BE2C (cell line): ENCODE results near the gene NEK8.
A peak's percentile ranks its signal among the peaks of the same experiment; 100 is the strongest.

ENCODE experiments used
- DNase-seq: peaks from one replicate; pipeline ENCODE4 v3.0.0-alpha.2; 2020
- H3K27me3 ChIP-seq: fragments of 250-450 bp; sonication (Bioruptor Pico); 2 replicates; pipeline ENCODE4 v1.5.1; 2020; ENCODE audit warnings: mild to moderate bottlenecking
- H3K36me3 ChIP-seq: fragments of 250-450 bp; sonication (Bioruptor Pico); 2 replicates; pipeline ENCODE4 v1.5.1; 2020; ENCODE audit warnings: mild to moderate bottlenecking
- H3K4me1 ChIP-seq: fragments of 250-450 bp; sonication (Bioruptor Pico); 2 replicates; pipeline ENCODE4 v1.5.1; 2020
- H3K4me3 ChIP-seq: 2 replicates; pipeline ENCODE4 v1.5.1; 2011; ENCODE audit warnings: low read depth, low read length
- H3K9me3 ChIP-seq: fragments of 250-450 bp; sonication (Bioruptor Pico); 2 replicates; pipeline ENCODE4 v1.5.1; 2020
- TF ChIP-seq, protein P1 (sequence below): IDR thresholded peaks from 2 replicates; pipeline ENCODE4 v1.5.1; 2012; ENCODE audit warnings: mild to moderate bottlenecking, low read depth, low read length

NEK8 gene

DNA sequence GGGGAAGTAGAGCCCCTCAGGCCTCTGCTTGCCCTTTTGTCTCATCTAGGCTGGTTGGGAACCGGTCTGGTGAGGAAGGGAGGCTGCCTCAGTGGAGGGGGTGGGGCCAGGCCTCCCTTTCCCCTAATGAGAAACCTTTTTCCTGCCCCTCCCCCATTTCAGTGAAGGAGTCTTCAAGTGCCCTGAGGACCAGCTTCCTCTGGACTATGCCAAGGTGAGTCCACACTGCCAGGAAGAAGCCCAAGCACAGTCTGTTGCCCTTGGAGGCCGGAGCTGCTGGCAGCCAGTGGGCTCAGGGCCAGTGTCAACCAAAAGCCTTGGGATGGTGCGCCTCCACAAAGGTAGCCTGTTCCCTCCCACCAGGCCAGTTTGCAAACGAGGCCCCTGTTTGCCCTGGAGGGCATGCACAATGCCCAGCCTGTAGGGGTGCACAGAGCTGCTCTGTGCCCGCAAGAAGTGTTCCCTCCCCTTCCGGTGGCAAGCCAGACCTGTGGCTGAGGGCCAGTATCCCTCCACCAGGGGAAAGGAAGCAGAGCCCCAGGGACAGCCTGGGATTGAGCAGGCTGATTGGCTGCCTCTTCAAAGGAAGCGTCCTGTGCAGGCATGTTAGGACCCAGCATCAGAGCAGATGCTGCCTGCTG lies 18.6 kb downstream of the NEK8 start:
- Histone ChIP-seq H3K4me3 (no peak overlapping the region), H3K36me3 (peaks cover 25% of the 10 kb centered on the region), H3K9me3 (no peaks in the 10 kb centered on the region)

DNA sequence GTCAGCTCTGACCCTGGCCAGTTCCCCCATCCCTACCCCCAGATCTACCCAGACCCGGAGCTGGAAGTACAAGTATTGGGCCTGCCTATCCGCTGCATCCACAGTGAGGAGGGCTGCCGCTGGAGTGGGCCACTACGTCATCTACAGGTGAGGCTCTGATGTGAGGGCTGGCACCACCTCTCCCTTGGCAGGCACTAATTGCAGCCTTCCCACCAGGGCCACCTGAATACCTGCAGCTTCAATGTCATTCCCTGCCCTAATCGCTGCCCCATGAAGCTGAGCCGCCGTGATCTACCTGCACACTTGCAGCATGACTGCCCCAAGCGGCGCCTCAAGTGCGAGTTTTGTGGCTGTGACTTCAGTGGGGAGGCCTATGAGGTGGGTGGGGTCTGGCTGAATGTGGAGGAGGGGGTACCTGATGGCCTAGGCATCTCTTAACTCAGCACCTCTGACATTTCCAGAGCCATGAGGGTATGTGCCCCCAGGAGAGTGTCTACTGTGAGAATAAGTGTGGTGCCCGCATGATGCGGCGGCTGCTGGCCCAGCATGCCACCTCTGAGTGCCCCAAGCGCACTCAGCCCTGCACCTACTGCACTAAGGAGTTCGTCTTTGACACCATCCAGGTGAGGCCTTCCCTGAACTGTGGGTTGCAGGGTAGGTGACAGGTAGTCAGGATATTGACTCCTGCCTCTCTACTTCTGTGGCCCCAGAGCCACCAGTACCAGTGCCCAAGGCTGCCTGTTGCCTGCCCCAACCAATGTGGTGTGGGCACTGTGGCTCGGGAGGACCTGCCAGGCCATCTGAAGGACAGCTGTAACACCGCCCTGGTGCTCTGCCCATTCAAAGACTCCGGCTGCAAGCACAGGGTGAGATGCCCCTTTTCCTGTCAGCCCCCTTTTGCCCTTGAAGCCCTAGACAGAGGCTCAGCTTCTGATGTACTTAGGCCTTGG lies 19.5 kb downstream of the NEK8 start:
- Histone ChIP-seq H3K27me3 (no peaks in the 10 kb centered on the region), H3K4me1 (peaks cover 12% of the 10 kb centered on the region), H3K36me3 (peaks cover 25% of the 10 kb centered on the region), H3K9me3 (no peaks in the 10 kb centered on the region), H3K4me3 (no peak overlapping the region)
- DNase-seq: no peak
- TF ChIP-seq, protein P1, sequence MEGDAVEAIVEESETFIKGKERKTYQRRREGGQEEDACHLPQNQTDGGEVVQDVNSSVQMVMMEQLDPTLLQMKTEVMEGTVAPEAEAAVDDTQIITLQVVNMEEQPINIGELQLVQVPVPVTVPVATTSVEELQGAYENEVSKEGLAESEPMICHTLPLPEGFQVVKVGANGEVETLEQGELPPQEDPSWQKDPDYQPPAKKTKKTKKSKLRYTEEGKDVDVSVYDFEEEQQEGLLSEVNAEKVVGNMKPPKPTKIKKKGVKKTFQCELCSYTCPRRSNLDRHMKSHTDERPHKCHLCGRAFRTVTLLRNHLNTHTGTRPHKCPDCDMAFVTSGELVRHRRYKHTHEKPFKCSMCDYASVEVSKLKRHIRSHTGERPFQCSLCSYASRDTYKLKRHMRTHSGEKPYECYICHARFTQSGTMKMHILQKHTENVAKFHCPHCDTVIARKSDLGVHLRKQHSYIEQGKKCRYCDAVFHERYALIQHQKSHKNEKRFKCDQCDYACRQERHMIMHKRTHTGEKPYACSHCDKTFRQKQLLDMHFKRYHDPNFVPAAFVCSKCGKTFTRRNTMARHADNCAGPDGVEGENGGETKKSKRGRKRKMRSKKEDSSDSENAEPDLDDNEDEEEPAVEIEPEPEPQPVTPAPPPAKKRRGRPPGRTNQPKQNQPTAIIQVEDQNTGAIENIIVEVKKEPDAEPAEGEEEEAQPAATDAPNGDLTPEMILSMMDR: no peak

More for the DNA sequence above, 18.6 kb downstream of the NEK8 start:
- H3K4me1 ChIP-seq: peaks cover 12% of the 10 kb centered on the region
- no peaks in the 10 kb centered on the region for H3K27me3 ChIP-seq
- TF ChIP-seq, protein P1: no peak
- DNase-seq: peak; percentile 64

DNA sequence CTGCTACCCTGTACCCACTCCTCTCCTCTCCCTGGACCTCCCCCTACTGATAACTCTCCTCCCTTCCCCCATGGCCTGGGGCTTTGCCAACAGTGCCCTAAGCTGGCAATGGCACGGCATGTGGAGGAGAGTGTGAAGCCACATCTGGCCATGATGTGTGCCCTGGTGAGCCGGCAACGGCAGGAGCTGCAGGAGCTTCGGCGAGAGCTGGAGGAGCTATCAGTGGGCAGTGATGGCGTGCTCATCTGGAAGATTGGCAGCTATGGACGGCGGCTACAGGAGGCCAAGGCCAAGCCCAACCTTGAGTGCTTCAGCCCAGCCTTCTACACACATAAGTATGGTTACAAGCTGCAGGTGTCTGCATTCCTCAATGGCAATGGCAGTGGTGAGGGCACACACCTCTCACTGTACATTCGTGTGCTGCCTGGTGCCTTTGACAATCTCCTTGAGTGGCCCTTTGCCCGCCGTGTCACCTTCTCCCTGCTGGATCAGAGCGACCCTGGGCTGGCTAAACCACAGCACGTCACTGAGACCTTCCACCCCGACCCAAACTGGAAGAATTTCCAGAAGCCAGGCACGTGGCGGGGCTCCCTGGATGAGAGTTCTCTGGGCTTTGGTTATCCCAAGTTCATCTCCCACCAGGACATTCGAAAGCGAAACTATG lies 20.4 kb downstream of the NEK8 start:
- H3K27me3 ChIP-seq: no peaks in the 10 kb centered on the region

GRCh38 chr17:28749516-28750177 lies 21.1 kb downstream of the NEK8 start:
- Histone ChIP-seq H3K9me3 (no peaks in the 10 kb centered on the region), H3K27me3 (no peaks in the 10 kb centered on the region), H3K36me3 (peaks cover 25% of the 10 kb centered on the region), H3K4me3 (no peak overlapping the region), H3K4me1 (peaks cover 12% of the 10 kb centered on the region)
- TF ChIP-seq, protein P1: no peak
- DNase-seq: no peak

More for the DNA sequence above, 20.4 kb downstream of the NEK8 start:
- H3K9me3 ChIP-seq: no peaks in the 10 kb centered on the region
- no peak for DNase-seq
- H3K4me3 ChIP-seq: no peak overlapping the region
- TF ChIP-seq, protein P1: no peak
- H3K36me3 ChIP-seq: peaks cover 25% of the 10 kb centered on the region
- peaks cover 12% of the 10 kb centered on the region for H3K4me1 ChIP-seq

DNA sequence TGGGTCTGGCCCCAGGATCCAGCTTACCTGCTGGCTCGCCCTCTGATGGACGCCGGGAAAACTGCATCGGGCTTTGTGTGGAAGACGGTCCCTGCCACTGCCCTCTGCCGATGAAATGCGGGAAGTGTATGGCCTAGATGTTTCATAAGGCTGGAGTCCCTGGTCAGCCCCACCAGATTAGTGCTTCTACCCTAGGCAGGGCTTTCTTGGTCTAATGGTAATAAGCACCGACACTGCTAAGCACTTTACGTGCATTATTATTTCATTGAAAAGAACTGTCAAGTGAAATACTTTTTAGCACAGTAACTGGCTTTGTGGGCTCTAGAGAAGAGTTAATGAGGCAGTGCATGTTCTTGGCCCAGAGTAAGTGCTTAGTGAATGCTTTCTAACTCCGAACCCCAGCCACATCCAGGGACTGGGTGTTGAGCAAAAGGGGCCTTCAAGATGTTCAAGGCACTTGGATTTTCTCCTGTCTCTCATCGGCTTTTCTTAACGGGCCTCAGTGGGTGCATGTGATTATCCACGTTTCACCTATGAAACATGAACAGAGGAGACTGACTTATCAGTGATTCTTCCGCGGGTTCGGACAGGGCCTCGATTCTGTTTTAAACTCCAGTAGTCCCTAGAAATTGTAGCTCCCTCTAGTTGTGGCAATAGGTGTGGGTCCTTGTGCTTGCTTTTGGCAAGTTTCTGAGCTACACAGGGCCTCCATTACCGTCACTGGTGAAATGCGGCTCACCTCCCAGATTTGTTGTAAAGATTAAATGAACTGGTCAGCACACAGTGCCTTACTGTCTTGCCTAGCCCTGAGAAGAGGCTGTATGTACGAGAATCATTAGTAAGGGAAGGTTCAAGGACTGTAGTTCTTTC lies 21.8 kb downstream of the NEK8 start:
- TF ChIP-seq, protein P1: peak; percentile 89
- Histone ChIP-seq H3K27me3 (no peaks in the 10 kb centered on the region), H3K4me3 (no peak overlapping the region), H3K9me3 (no peaks in the 10 kb centered on the region), H3K4me1 (peaks cover 12% of the 10 kb centered on the region), H3K36me3 (peaks cover 25% of the 10 kb centered on the region)
- DNase-seq: peak; percentile 87
